GM12878 (cell line): ENCODE results near the gene CINP. TPM values are rescaled to one million over a fixed set of nuclear protein-coding genes. Genes with fewer than 3 reads are reported as not detected.

ENCODE experiments used
- ATAC-seq: fragments of 200-7000 bp; cut with Tn5 transposase; 3 replicates; pipeline ENCODE4 v1.9.1; 2020; ENCODE audit warnings: mild to moderate bottlenecking, moderate library complexity
- BruUV-seq: library from RNA; stranded (reverse); fragments of 400-500 nt; replicated peaks from 2 replicates; lab custom pipeline; 2021; lab: Mats Ljungman, UMichigan
- CTCF ChIA-PET: fragments of 300-600 bp; sonication (Branson Sonifier 250); formaldehyde crosslinking; extraction: SDS; loops from one replicate; lab custom pipeline; 2021; ENCODE audit warnings: inconsistent platforms; lab: Yijun Ruan, JAX
- POLR2A ChIA-PET: fragments of 350-600 bp; formaldehyde crosslinking; extraction: SDS; loops from one replicate; lab custom pipeline; 2021; ENCODE audit warnings: inconsistent platforms; lab: Charles Lee
- RAD21 ChIA-PET: fragments of 300-600 bp; sonication (Branson Sonifier 250); formaldehyde crosslinking; loops from one replicate; lab custom pipeline; 2023; ENCODE audit warnings: antibody characterized with exemption; ENCODE audit not compliant: unreplicated experiment; lab: Charles Lee
- SMC1A ChIA-PET: fragments of 300-600 bp; sonication (Branson Sonifier 250); formaldehyde crosslinking; loops from one replicate; lab custom pipeline; 2023; ENCODE audit not compliant: unreplicated experiment, uncharacterized antibody; lab: Charles Lee
- DNase-seq: peaks from one replicate; pipeline ENCODE4 v3.0.0-alpha.2; 2011; ENCODE audit warnings: low read depth, low spot score
- FAIRE-seq: peaks from 3 replicates; lab custom pipeline; 2011; peaks lifted over from hg19 to GRCh38; lab: Jason Lieb, UNC
- H2AFZ ChIP-seq: 2 replicates; pipeline ENCODE4 v1.6.0; 2011; ENCODE audit warnings: low read depth, low read length, control low read depth; ENCODE audit not compliant: control insufficient read depth
- H3K27ac ChIP-seq: 2 replicates; pipeline ENCODE4 v1.5.1; 2011; ENCODE audit warnings: control low read depth; ENCODE audit not compliant: control insufficient read depth, insufficient read depth
- H3K27me3 ChIP-seq, 2 experiments: replicated peaks in 1 of 2; 2 replicates each; pipeline versions ENCODE4 v1.6.0 to v1.6.1; 2011; ENCODE audit warnings: low read length in 1 of 2; ENCODE audit not compliant: control insufficient read depth in 2 of 2, insufficient read depth in 2 of 2
- H3K36me3 ChIP-seq, 2 experiments: 2 replicates each; pipeline ENCODE4 v1.5.1; 2011; ENCODE audit warnings: low read length in 1 of 2; ENCODE audit not compliant: control insufficient read depth in 2 of 2, insufficient read depth in 2 of 2
- H3K4me1 ChIP-seq: 2 replicates; pipeline ENCODE4 v1.6.1; 2011; ENCODE audit warnings: mild to moderate bottlenecking, low read length, moderate library complexity, mixed read lengths; ENCODE audit not compliant: control insufficient read depth, insufficient read depth
- H3K4me2 ChIP-seq: 2 replicates; pipeline ENCODE4 v1.6.0; 2011; ENCODE audit warnings: control low read depth; ENCODE audit not compliant: control insufficient read depth, insufficient read depth
- H3K4me3 ChIP-seq: fragments of 200-600 bp; sonication (generic); 2 replicates; pipeline ENCODE4 v1.5.1; 2016
- H3K79me2 ChIP-seq: 2 replicates; pipeline ENCODE4 v1.6.0; 2011; ENCODE audit warnings: low read length; ENCODE audit not compliant: control insufficient read depth, insufficient read depth
- H3K9ac ChIP-seq: 2 replicates; pipeline ENCODE4 v1.8.0; 2011; ENCODE audit warnings: low read length, control low read depth, mixed read lengths; ENCODE audit not compliant: control insufficient read depth, insufficient read depth
- H3K9me3 ChIP-seq: replicated peaks from 3 replicates; pipeline ENCODE4 v1.5.1; 2011; ENCODE audit warnings: mild to moderate bottlenecking, low read length; ENCODE audit not compliant: control insufficient read depth, insufficient read depth
- H4K20me1 ChIP-seq: 2 replicates; pipeline ENCODE4 v1.6.0; 2011; ENCODE audit not compliant: control insufficient read depth, insufficient read depth
- CBFB ChIP-seq: IDR thresholded peaks from 2 replicates; pipeline ENCODE4 v1.6.1; 2016; ENCODE audit warnings: antibody characterized with exemption, low read depth
- RB1 ChIP-seq: fragments of 450-650 bp; formaldehyde crosslinking; IDR thresholded peaks from 2 replicates; pipeline ENCODE4 v1.6.1; 2017; ENCODE audit warnings: mild to moderate bottlenecking, borderline replicate concordance
- SMAD5 ChIP-seq: IDR thresholded peaks from 2 replicates; pipeline ENCODE4 v1.6.1; 2016; ENCODE audit warnings: antibody characterized with exemption, low read depth
- ZNF24 ChIP-seq: fragments of 450-650 bp; IDR thresholded peaks from 2 replicates; pipeline ENCODE4 v1.6.1; 2017; ENCODE audit warnings: antibody characterized with exemption, mild to moderate bottlenecking
- WGBS: methylation state at CpG from one replicate; pipeline ENCODE4 v1.1.6; 2016; ENCODE audit warnings: low lambda C conversion rate; ENCODE audit not compliant: insufficient replicate concordance, insufficient coverage; ENCODE audit errors: missing lambda C conversion rate; 5-methylcytosine and 5-hydroxymethylcytosine counted together
- in situ Hi-C: fragments of 300-500 bp; cut with MboI; formaldehyde crosslinking; loops from 9 replicates; pipeline ENCODE4 v1.14.3; 2018; ENCODE audit warnings: mixed read lengths
- intact Hi-C: fragments of 100-400 bp; cut with micrococcal nuclease; formaldehyde crosslinking; loops from one replicate; pipeline ENCODE4 v1.14.2; 2022; ENCODE audit not compliant: unreplicated experiment
- polyA plus RNA-seq, 11 experiments: library from polyadenylated mRNA; depleted of rRNA in 4 of 11; unstranded in 6 of 11; stranded (reverse) in 5 of 11; fragments of >200 nt; fragmentation: Nextera tagmentation in 4 of 11; fragmentation: Illumina TruSeq in 1 of 11; extraction: Ambion mirVana in 4 of 11; extraction: Trizol in 1 of 11; gene quantifications; 1 replicate in 1 of 11; 2 replicates in 10 of 11; pipeline versions ENCODE4 v1.2.1 to v1.2.3, GENCODE V29; 2011 to 2016; ENCODE audit warnings: inconsistent platforms in 2 of 11, missing spikeins in 2 of 11, low read depth in 1 of 11
- total RNA-seq, 4 experiments: library from RNA; depleted of rRNA in 3 of 4; stranded (reverse); fragments of >200 nt in 3 of 4; fragmentation: Illumina TruSeq in 1 of 4; extraction: Trizol in 1 of 4; gene quantifications; 2 replicates each; pipeline versions ENCODE4 v1.2.1 to v1.2.3, GENCODE V29; 2013 to 2021
- TF ChIP-seq, protein P1 (sequence below): fragments of 450-650 bp; IDR thresholded peaks from 2 replicates; pipeline ENCODE4 v1.6.1; 2018; ENCODE audit warnings: borderline replicate concordance, mild to moderate bottlenecking; ENCODE audit not compliant: partially characterized antibody
- TF ChIP-seq, protein P2 (sequence below): IDR thresholded peaks from 2 replicates; pipeline ENCODE4 v1.6.1; 2012; ENCODE audit warnings: low read length, inconsistent platforms

CINP gene
- total and polyA plus RNA-seq, 10 of the 15 experiments (the other 5 are each of a cell fraction or from before 2014, with no cell fraction given): 45.4 to 73.3 (median 52.9) TPM

DNA sequence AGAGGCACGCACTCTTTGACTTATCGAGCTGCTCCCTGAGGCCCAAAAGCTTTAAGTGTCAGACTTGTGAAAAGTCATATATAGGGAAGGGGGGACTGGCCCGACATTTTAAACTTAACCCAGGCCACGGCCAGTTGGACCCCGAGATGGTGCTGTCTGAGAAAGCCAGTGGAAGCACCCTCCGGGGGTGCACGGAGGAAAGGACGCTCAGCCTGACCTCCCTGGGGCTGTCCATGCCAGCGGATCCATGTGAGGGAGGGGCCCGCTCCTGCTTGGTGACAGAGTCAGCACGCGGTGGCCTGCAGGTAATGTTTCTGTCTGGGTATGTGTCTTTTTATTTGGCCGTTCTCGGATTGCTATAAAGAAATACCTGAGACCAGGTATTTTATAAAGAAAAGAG is 36.1 kb downstream of the CINP start:
- Histone ChIP-seq H3K27ac (no peak overlapping the region), H3K9me3 (no peaks in the 10 kb centered on the region), H3K4me1 (no peaks in the 10 kb centered on the region), H3K4me3 (no peak overlapping the region), H3K4me2 (no peak overlapping the region), H3K27me3 (no peaks in the 10 kb centered on the region), H3K9ac (no peak overlapping the region), H2AFZ (no peak overlapping the region), H3K36me3 (peaks cover 0 to 3% of the 10 kb centered on the region in 2 experiments; a peak in 2 of 4 replicates), H3K79me2 (no peaks in the 10 kb centered on the region), H4K20me1 (no peaks in the 10 kb centered on the region)
- TF ChIP-seq CBFB (no peak), SMAD5 (no peak), ZNF24 (no peak), RB1 (no peak)
- TF ChIP-seq, protein P1, sequence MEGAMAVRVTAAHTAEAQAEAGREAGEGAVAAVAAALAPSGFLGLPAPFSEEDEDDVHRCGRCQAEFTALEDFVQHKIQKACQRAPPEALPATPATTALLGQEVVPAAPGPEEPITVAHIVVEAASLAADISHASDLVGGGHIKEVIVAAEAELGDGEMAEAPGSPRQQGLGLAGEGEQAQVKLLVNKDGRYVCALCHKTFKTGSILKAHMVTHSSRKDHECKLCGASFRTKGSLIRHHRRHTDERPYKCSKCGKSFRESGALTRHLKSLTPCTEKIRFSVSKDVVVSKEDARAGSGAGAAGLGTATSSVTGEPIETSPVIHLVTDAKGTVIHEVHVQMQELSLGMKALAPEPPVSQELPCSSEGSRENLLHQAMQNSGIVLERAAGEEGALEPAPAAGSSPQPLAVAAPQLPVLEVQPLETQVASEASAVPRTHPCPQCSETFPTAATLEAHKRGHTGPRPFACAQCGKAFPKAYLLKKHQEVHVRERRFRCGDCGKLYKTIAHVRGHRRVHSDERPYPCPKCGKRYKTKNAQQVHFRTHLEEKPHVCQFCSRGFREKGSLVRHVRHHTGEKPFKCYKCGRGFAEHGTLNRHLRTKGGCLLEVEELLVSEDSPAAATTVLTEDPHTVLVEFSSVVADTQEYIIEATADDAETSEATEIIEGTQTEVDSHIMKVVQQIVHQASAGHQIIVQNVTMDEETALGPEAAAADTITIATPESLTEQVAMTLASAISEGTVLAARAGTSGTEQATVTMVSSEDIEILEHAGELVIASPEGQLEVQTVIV: no peak
- TF ChIP-seq, protein P2, sequence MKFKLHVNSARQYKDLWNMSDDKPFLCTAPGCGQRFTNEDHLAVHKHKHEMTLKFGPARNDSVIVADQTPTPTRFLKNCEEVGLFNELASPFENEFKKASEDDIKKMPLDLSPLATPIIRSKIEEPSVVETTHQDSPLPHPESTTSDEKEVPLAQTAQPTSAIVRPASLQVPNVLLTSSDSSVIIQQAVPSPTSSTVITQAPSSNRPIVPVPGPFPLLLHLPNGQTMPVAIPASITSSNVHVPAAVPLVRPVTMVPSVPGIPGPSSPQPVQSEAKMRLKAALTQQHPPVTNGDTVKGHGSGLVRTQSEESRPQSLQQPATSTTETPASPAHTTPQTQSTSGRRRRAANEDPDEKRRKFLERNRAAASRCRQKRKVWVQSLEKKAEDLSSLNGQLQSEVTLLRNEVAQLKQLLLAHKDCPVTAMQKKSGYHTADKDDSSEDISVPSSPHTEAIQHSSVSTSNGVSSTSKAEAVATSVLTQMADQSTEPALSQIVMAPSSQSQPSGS: no peak
- no TSS peak for BruUV-seq
- SMC1A ChIA-PET: no interaction called here
- POLR2A ChIA-PET: no interaction called here
- FAIRE-seq (no peak), DNase-seq (no peak), ATAC-seq (no peak)
- intact Hi-C loops: no loop called here
- CTCF ChIA-PET: no interaction called here
- in situ Hi-C loops: no loop called here
- RAD21 ChIA-PET: no interaction called here
- WGBS: 96% methylated on average over 14 of the region's 14 CpGs
